K562 treated with DMSO at 1 percent for 12 hours (cell line): ENCODE results near the gene LEO1. TPM values are rescaled to one million over a fixed set of nuclear protein-coding genes. Genes with fewer than 3 reads are reported as not detected.

Source experiments
- total RNA-seq: library from RNA; unstranded; fragments of 300-600 nt; gene quantifications from 2 replicates; pipeline ENCODE4 v1.2.3, GENCODE V29; 2022; ENCODE audit not compliant: insufficient read depth

LEO1 gene
- 16.6 and 25.9 TPM in 2 replicates for total RNA-seq

DNA sequence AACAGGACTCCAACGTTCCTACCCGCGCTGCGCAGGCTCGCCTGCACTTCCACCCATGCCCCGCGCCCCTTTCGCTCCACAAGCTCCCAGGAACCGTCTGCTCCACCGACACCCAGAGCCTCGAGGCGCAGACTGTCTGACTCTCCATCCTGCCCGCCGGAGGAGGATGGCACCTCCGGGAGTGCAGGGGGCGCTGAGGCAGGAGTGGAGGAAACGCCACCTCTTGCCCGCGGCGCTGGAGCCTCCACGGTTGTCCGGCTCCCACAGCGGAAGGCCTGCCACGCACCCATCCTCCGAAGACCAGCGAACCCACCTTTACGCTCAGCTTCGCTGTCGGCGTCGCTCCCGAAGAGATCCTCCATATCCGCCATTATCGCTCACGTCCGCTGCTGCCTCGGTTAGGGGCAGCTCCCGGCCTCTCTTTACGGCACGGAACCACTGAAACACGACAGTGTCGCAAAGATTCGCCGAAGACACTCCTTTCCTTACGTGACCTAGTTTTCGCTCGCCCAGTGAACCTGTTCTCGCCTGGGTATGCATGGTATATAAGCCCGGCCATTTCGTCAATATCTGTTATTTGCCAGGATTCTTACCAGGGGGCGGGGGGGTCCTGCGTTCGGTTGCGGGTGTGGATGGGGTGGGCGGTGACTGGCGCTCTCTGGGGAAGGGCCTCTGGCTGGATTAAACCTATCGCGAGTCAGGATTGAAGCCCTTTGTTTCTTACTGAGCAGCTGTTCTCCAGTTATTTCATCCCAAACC, at the start of gene LEO1:
LEO1 (minus strand) TSS at position 404 of the 759 bp plus-strand sequence; CDS start at position 371, 33 bp downstream.

DNA sequence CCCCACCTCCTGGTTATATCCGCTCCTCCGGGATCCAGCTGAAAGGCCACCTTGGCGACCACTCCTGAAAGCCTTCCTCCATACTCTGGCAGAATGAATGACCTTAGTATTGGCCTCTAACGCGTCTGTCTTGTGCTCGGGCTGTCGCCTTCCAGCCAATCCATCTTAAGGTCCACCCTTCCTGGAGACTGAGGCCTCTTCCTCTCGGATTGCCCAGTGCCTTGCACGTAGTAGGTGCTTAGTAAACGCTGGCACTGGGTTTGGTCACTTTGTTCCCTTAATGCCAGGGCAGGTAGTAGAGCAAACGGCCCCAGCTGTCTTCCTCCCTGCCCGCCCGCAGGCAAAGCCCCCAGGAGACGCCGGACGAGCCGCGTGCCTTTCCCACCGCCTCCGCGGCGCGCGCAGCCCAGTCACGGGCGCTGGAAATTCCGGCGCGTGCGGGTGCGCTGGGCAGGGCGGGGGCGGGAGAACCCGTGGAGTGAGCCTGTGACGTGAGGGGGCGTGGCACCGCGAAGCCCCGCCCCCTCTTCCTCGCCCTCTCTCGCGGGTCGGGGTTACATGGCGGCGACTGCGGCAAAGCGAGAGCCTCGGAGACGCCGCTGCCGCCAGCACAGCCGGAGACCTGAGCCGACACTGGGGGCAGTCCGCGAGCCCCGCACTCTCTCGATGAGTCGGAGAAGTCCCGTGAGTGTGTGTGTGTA, 47.3 kb upstream of the LEO1 start, which contains the start of gene MAPK6:
MAPK6 (plus strand) TSS at position 527 of the 701 bp plus-strand sequence. CDS start 27,242 bp downstream, outside the sequence.

Other genes with a start within 250 kb of the LEO1 start
- gene LYSMD2, start 234.1 kb downstream of the LEO1 start, total RNA-seq = 7.2 and 10.2 TPM in 2 replicates
- gene TMOD2, start 220.2 kb downstream of the LEO1 start, total RNA-seq = 1.7 and 6.4 TPM in 2 replicates
- gene TMOD3, start 142.1 kb downstream of the LEO1 start, total RNA-seq = 8.1 and 15.8 TPM in 2 replicates
- 9.3 and 42.9 TPM in 2 replicates for gene MAPK6, start 47.4 kb upstream of the LEO1 start, total RNA-seq
- gene BCL2L10, start 141.0 kb upstream of the LEO1 start, total RNA-seq = not detected in 2 replicates
- gene GNB5, start 219.6 kb upstream of the LEO1 start, total RNA-seq = 2.2 and 3.6 TPM in 2 replicates